HT1080 (cell line): Measurements from ENCODE around the gene JAG1. TPM values are rescaled to one million over a fixed set of nuclear protein-coding genes. Genes with fewer than 3 reads are reported as not detected.

Experiments used
- small RNA-seq: library from RNA; depleted of rRNA; stranded (forward); fragments of <200 nt; gene quantifications from one replicate; pipeline ENCODE3, GENCODE V24; 2014
- total RNA-seq: library from RNA; depleted of rRNA; stranded (reverse); fragments of >200 nt; shearing (Covaris generic); gene quantifications from 2 replicates; pipeline ENCODE4 v1.2.3, GENCODE V29; 2014; rRNA removed

JAG1 gene
- total RNA-seq, 1 experiment from 2014 or later = 42.8 TPM

Small RNA genes lying within 50 kb of the gene (small RNA-seq; reads per million reads assigned to genes)
- gene MIR6870 = not detected

Other genes starting within 250 kb of the JAG1 start
- gene MKKS, start 239.8 kb downstream of the JAG1 start, total RNA-seq = 8.6 and 14.8 TPM in 2 replicates
- 3.7 and 3.9 TPM in 2 replicates for gene SLX4IP, start 238.7 kb downstream of the JAG1 start, total RNA-seq